CD4-positive, CD25-positive, alpha-beta regulatory T cell (primary cell): Measurements from ENCODE around the gene BNIP3. TPM values are rescaled to one million over a fixed set of nuclear protein-coding genes. Genes with fewer than 3 reads are reported as not detected.

Source experiments
- ATAC-seq, 2 donors: fragments of 150-1000 bp; cut with Tn5 transposase; one replicate each; pipeline ENCODE4 v1.10.0; 2021; ENCODE audit warnings: low read depth in 2 of 2, moderate number of reproducible peaks in 2 of 2, moderate library complexity in 1 of 2
- DNase-seq, 3 donors: peaks; one replicate each; pipeline versions ENCODE4 v3.0.0 to v3.0.0-alpha.2; 2012 to 2022; ENCODE audit warnings: mixed read lengths in 1 of 3
- H3K27ac ChIP-seq: one replicate; pipeline ENCODE4 v1.7.0; 2013; ENCODE audit warnings: mild to moderate bottlenecking, low read length; ENCODE audit not compliant: insufficient read depth, poor library complexity, severe bottlenecking
- H3K27me3 ChIP-seq: one replicate; pipeline ENCODE4 v1.7.0; 2013; ENCODE audit warnings: low read length; ENCODE audit not compliant: control insufficient read depth, insufficient read depth
- H3K36me3 ChIP-seq: one replicate; pipeline ENCODE4 v1.7.0; 2013; ENCODE audit warnings: mild to moderate bottlenecking, low read length, moderate library complexity; ENCODE audit not compliant: control insufficient read depth, insufficient read depth
- H3K4me1 ChIP-seq: 2 replicates; pipeline ENCODE4 v1.7.0; 2013; ENCODE audit warnings: mild to moderate bottlenecking, low read length; ENCODE audit not compliant: insufficient read depth, control insufficient read depth, poor library complexity, severe bottlenecking
- H3K4me3 ChIP-seq: one replicate; pipeline ENCODE4 v1.7.0; 2013; ENCODE audit warnings: low read depth, mild to moderate bottlenecking, low read length, moderate library complexity
- H3K9me3 ChIP-seq, 2 experiments: 1 replicate in 1 of 2; 2 replicates in 1 of 2; pipeline ENCODE4 v1.7.0; 2013; ENCODE audit warnings: low read length in 2 of 2, mild to moderate bottlenecking in 1 of 2, moderate library complexity in 1 of 2; ENCODE audit not compliant: control insufficient read depth in 2 of 2
- H3K27ac Mint-ChIP-seq, 3 donors: one replicate each; pipeline ENCODE4 v1.8.0; 2020 to 2022; ENCODE audit warnings: mild to moderate bottlenecking in 3 of 3, mixed read lengths in 3 of 3, moderate library complexity in 2 of 3
- H3K27me3 Mint-ChIP-seq: one replicate; pipeline ENCODE4 v1.8.0; 2022; ENCODE audit warnings: mild to moderate bottlenecking, mixed read lengths
- H3K36me3 Mint-ChIP-seq: one replicate; pipeline ENCODE4 v1.8.0; 2020; ENCODE audit warnings: mixed read lengths
- H3K4me1 Mint-ChIP-seq, 4 donors: one replicate each; pipeline ENCODE4 v1.8.0; 2020 to 2022; ENCODE audit warnings: mixed read lengths in 4 of 4, mild to moderate bottlenecking in 1 of 4
- H3K4me3 Mint-ChIP-seq, 4 donors: one replicate each; pipeline ENCODE4 v1.8.0; 2020 to 2022; ENCODE audit warnings: mild to moderate bottlenecking in 4 of 4, mixed read lengths in 4 of 4, moderate library complexity in 3 of 4
- H3K9me3 Mint-ChIP-seq, 7 donors: one replicate each; pipeline ENCODE4 v1.8.0; 2020 to 2022; ENCODE audit warnings: mixed read lengths in 7 of 7, mild to moderate bottlenecking in 3 of 7, moderate library complexity in 2 of 7
- polyA plus RNA-seq, 4 donors: library from polyadenylated mRNA; unstranded; fragments of 300-500 nt; fragmentation: Illumina TruSeq; gene quantifications; one replicate each; pipeline ENCODE4 v1.2.3, GENCODE V29; 2021
- total RNA-seq: library from RNA; stranded (reverse); gene quantifications from one replicate; pipeline ENCODE4 v1.2.3, GENCODE V29; 2022

BNIP3 gene
- total and polyA plus RNA-seq, 5 donors from 2014 or later: 20.2 to 35.1 (median 28.4) TPM

DNA sequence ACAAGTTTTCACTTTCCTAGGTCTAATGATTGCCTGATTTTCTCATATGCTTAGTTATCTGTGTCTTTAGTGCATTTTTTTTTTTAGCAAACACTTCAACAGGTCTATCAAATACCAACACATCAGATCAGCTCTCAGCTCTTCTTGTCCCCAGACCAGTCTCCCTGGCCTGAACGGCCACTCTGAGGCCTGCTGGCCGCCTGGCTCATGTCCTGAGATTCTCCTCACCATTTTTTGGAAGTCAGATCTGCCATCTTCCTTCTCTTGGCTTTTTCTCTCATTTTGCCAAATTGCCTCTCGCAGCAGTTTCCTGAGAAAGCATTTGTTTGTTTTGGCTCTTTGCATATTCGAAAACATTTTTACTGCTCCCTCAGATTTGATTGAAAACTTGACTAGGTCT is 51.6 kb downstream of the BNIP3 start:
- Histone ChIP-seq H3K4me3 (no peak overlapping the region), H3K9me3 (peaks cover under 1 to 6% of the 10 kb centered on the region in 2 experiments), H3K27ac (no peak overlapping the region), H3K27me3 (no peaks in the 10 kb centered on the region), H3K36me3 (peaks cover 8% of the 10 kb centered on the region), H3K4me1 (peaks cover 41% of the 10 kb centered on the region)
- peaks cover 23 to 93% (median 69%) of the 10 kb centered on the region in 4 donors for H3K4me1 Mint-ChIP-seq
- peak overlapping the region; percentile 6 to 75 (median 32) for H3K4me3 Mint-ChIP-seq
- no peak for DNase-seq
- H3K27me3 Mint-ChIP-seq: no peaks in the 10 kb centered on the region
- peaks cover 18% of the 10 kb centered on the region for H3K36me3 Mint-ChIP-seq
- ATAC-seq: no peak
- peak overlapping the region; percentile 82 to 95 (median 94) for H3K27ac Mint-ChIP-seq
- peaks cover 0 to 4% (median 0%) of the 10 kb centered on the region in 7 donors for H3K9me3 Mint-ChIP-seq

DNA sequence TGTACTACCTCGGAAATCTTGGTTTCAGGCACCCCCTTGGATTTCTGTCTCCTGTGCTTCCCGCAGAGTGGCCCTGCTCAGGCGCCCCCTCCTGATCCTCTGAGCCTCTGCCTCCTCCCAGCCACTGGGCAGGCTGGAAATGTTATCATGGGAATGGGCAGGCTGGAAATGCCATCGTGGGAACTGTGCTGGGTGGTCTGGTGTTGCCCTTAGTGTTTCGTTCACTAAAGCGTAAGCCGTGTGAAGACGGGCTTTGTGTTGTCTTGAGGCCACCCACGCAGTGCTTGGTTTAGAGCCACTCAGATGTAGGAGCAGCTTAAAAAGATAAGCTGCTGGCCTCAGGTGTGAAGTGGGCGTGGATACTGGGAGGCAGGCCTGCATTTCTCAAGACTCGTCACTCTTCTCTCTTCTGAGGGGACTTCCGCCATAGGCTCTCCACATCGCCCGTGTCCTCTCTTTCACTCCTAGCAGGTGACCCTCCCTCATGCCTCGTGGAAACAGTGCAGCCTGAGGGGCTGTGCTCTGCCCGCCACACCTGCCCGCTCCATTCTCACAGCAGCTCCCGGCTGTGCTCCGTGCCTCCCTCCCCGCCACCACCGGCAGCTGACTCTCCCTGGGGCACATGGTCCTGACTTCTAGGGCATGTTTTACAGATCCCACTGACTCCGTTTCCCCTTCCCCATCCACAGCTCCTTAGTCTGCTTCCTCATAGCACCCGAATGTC is 52.4 kb downstream of the BNIP3 start:
- ATAC-seq: no peak
- H3K4me1 ChIP-seq: peaks cover 41% of the 10 kb centered on the region

DNA sequence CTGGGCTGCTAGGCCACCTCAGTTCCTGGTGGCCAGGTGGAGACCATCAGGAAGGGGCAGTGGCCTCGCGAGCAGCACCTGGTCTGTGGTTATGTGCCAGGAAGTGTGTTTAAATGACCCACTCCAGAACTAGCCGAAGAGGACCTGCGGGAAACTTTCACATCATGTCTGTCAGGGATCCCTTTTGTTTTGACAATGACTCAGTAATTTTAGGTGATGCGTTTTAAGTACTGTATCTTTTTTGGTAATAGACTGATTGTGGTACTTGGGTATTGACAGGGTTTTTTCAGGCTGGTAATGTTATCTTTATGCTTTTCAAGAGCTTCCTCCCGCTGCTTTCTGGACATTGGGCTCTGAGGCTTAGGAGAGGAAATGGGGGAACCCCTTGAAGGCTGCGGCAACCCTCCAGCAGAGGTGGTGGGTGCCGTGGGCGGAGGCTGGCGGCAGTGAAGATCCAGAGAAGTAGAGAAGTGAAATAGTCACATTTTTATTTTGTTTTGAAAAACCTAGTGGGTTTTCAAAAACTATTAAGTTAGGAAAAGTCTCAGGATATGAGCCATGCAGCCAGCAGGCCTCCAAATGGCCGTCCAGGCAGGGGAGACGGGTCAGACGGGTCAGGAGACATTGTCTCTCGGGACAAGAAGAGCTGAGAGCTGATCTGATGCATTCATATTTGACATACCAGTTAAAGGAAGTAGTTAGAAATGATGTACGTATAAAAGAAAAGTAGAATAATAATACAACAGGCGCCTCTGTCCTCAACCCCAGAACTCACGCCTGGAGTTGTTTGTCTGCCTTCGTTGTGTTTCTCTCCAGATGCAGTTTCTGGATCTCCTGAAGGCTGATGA is 53.3 kb downstream of the BNIP3 start:
- Mint-ChIP-seq H3K27ac (peak overlapping the region; percentile 89 to 95 (median 94)), H3K4me3 (peak overlapping the region; percentile 29 to 88 (median 68)), H3K9me3 (peaks cover 0 to 5% (median 0%) of the 10 kb centered on the region in 7 donors), H3K36me3 (peaks cover 18% of the 10 kb centered on the region), H3K27me3 (no peaks in the 10 kb centered on the region), H3K4me1 (peaks cover 16 to 83% (median 64%) of the 10 kb centered on the region in 4 donors)
- DNase-seq (peak in 1 of 3 donors; percentile 56), ATAC-seq (peak; percentile 53 to 57)
- Histone ChIP-seq H3K4me3 (peak overlapping the region; percentile 16), H3K9me3 (peaks cover 4 to 16% of the 10 kb centered on the region in 2 experiments), H3K27ac (peak overlapping the region; percentile 50), H3K4me1 (peaks cover 41% of the 10 kb centered on the region), H3K36me3 (peaks cover 4% of the 10 kb centered on the region), H3K27me3 (no peaks in the 10 kb centered on the region)

More for the DNA sequence above, 52.4 kb downstream of the BNIP3 start:
- H3K4me3 ChIP-seq: no peak overlapping the region
- H3K9me3 Mint-ChIP-seq: peaks cover 0 to 5% (median 0%) of the 10 kb centered on the region in 7 donors
- H3K27me3 ChIP-seq: no peaks in the 10 kb centered on the region
- H3K27me3 Mint-ChIP-seq: no peaks in the 10 kb centered on the region
- peaks cover 4 to 15% of the 10 kb centered on the region in 2 experiments for H3K9me3 ChIP-seq
- H3K27ac ChIP-seq: no peak overlapping the region
- peaks cover 20 to 89% (median 65%) of the 10 kb centered on the region in 4 donors for H3K4me1 Mint-ChIP-seq
- peak overlapping the region; percentile 56 to 95 (median 94) for H3K27ac Mint-ChIP-seq
- H3K36me3 Mint-ChIP-seq: peaks cover 20% of the 10 kb centered on the region
- no peak for DNase-seq
- peak overlapping the region in 3 of 4 donors; percentile 29 to 88 (median 52) for H3K4me3 Mint-ChIP-seq
- H3K36me3 ChIP-seq: peaks cover 4% of the 10 kb centered on the region

DNA sequence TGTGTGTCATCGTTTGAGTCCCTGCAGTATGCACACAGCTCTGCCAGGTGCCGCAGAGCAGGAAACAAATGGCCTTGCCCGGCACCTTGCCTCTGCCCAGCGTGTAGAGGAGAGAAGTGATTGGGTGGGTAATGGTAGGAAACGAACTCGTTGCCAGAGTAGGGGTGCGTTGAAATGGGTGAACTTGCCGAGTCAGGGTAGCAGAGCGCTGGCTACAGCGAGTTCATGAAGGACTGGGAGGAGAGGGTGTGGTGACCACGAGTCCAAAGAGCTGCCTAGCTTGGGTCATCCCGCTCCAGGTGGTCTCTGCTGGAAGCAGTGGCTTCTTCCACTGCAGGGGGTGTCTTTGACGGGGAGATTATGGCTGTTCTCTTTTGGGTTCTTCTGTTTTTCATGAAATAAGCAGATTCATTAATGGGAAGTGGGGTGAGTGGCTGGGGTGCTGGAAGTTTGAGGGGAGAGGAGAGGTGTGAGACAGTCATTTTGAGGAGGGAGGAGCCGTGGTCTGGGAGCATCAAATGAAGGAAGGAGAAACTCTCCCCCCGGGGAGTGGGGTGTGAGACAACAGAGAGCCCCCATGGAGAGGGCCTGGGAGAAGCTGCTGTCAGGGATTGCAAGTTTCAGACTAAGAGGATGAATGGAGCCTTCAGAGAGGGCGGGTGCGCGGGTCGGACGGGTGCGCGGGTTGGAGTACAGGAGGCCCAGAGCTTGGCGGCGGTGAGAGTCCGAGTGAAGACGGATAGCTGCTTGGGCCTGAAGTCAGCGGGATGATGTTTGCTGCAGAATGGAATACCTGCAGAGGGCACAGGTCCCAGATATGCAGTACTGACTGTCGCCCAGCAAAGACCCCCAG is 54.8 kb downstream of the BNIP3 start:
- peaks cover 38% of the 10 kb centered on the region for H3K4me1 ChIP-seq
- DNase-seq (no peak), ATAC-seq (no peak)
- peaks cover 4% of the 10 kb centered on the region for H3K36me3 ChIP-seq
- H3K27ac ChIP-seq: no peak overlapping the region
- no peaks in the 10 kb centered on the region for H3K27me3 ChIP-seq
- peaks cover 18 to 84% (median 64%) of the 10 kb centered on the region in 4 donors for H3K4me1 Mint-ChIP-seq
- H3K27me3 Mint-ChIP-seq: no peaks in the 10 kb centered on the region
- peak overlapping the region; percentile 25 to 96 (median 86) for H3K27ac Mint-ChIP-seq
- H3K36me3 Mint-ChIP-seq: peaks cover 23% of the 10 kb centered on the region
- peaks cover 4 to 16% of the 10 kb centered on the region in 2 experiments for H3K9me3 ChIP-seq
- H3K4me3 Mint-ChIP-seq: peak overlapping the region; percentile 33 to 68 (median 41)
- H3K4me3 ChIP-seq: peak overlapping the region; percentile 16
- H3K9me3 Mint-ChIP-seq: peaks cover 0 to 5% (median 1%) of the 10 kb centered on the region in 7 donors

DNA sequence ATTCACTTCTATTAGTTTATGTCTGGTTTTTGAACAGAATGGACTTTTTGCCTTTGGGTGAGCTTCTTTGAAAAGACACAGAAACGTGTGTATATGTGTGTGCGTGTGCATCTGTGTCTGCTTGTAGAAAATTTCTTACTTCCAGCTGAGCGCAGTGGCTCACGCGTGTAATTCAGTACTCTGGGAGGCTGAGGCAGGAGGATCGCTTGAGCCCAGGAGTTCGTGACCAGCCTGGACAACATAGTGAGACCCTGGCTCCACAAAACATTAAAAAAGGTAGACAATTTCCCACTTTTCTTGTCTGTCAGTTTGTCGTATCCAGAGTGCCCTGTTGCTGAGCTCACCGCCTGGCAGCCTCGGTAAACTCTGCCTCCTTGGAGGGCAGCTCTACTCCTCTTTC is 55.5 kb downstream of the BNIP3 start:
- H3K27me3 ChIP-seq: no peaks in the 10 kb centered on the region
- peaks cover 40% of the 10 kb centered on the region for H3K4me1 ChIP-seq
- H3K27ac ChIP-seq: no peak overlapping the region
- Mint-ChIP-seq H3K36me3 (peaks cover 26% of the 10 kb centered on the region), H3K4me3 (peak overlapping the region in 3 of 4 donors; percentile 33 to 68 (median 37)), H3K4me1 (peaks cover 22 to 85% (median 67%) of the 10 kb centered on the region in 4 donors), H3K9me3 (peaks cover 0 to 5% (median 1%) of the 10 kb centered on the region in 7 donors), H3K27me3 (no peaks in the 10 kb centered on the region), H3K27ac (peak overlapping the region in 1 of 3 donors; percentile 86)
- no peak for ATAC-seq
- peaks cover 4 to 16% of the 10 kb centered on the region in 2 experiments for H3K9me3 ChIP-seq
- no peak overlapping the region for H3K4me3 ChIP-seq
- H3K36me3 ChIP-seq: peaks cover 4% of the 10 kb centered on the region
- no peak for DNase-seq

DNA sequence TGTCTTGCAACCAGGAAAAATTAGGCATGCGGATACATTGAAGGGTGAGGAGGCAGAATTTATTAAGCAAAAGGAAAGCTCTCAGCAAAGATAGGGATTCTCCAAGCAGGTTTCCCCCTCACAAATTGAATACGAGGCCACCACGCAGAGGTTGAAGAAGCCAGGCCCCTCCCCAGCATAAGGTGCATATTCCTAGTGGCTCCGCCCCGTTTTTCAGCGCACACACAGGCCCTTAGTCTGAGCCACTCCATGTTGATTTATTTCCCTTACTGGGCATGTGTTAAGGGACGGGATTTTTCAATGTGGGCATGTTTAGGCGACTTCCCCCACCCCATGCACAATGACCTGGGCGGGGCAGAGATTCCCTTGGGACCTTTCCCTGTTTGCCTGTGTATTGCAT is 56.0 kb downstream of the BNIP3 start:
- H3K4me1 Mint-ChIP-seq: peaks cover 25 to 85% (median 67%) of the 10 kb centered on the region in 4 donors

More for the DNA sequence above, 56.0 kb downstream of the BNIP3 start:
- ATAC-seq: no peak
- peaks cover 0 to 5% (median 1%) of the 10 kb centered on the region in 7 donors for H3K9me3 Mint-ChIP-seq
- Histone ChIP-seq H3K36me3 (peaks cover 4% of the 10 kb centered on the region), H3K27ac (no peak overlapping the region), H3K27me3 (no peaks in the 10 kb centered on the region), H3K9me3 (peaks cover 4 to 16% of the 10 kb centered on the region in 2 experiments), H3K4me3 (no peak overlapping the region), H3K4me1 (peaks cover 42% of the 10 kb centered on the region)
- no peak for DNase-seq
- no peak overlapping the region for H3K27ac Mint-ChIP-seq
- H3K4me3 Mint-ChIP-seq: no peak overlapping the region
- H3K27me3 Mint-ChIP-seq: no peaks in the 10 kb centered on the region
- peaks cover 27% of the 10 kb centered on the region for H3K36me3 Mint-ChIP-seq
